Loucy (cell line): ENCODE results near the gene AAMP.

ENCODE experiments used
- H2AFZ ChIP-seq: fragments of 200-600 bp; sonication (generic); 2 replicates; pipeline ENCODE4 v1.6.0; 2016; ENCODE audit warnings: antibody characterized with exemption, mild to moderate bottlenecking, low read length, moderate library complexity
- H3F3A ChIP-seq: fragments of 200-600 bp; 2 replicates; pipeline ENCODE4 v1.6.0; 2016; ENCODE audit warnings: antibody characterized with exemption, low read depth, mild to moderate bottlenecking
- H3K27me3 ChIP-seq: fragments of 200-600 bp; sonication (generic); 2 replicates; pipeline ENCODE4 v1.6.1; 2014; ENCODE audit warnings: low read length, mild to moderate bottlenecking; ENCODE audit not compliant: insufficient read depth, poor library complexity, severe bottlenecking
- H3K36me3 ChIP-seq: fragments of 200-600 bp; sonication (generic); 2 replicates; pipeline ENCODE4 v1.6.1; 2016; ENCODE audit warnings: low read length; ENCODE audit not compliant: insufficient read depth
- H3K4me1 ChIP-seq: fragments of 200-600 bp; sonication (generic); 2 replicates; pipeline ENCODE4 v1.5.1; 2014; ENCODE audit warnings: low read length, mild to moderate bottlenecking; ENCODE audit not compliant: insufficient read depth, poor library complexity, severe bottlenecking
- H3K4me2 ChIP-seq: fragments of 200-600 bp; sonication (generic); 2 replicates; pipeline ENCODE4 v1.6.0; 2014; ENCODE audit warnings: antibody characterized with exemption, low read length, low read depth, mild to moderate bottlenecking; ENCODE audit not compliant: poor library complexity, severe bottlenecking
- H3K4me3 ChIP-seq: fragments of 200-600 bp; sonication (generic); 2 replicates; pipeline ENCODE4 v1.5.1; 2014; ENCODE audit warnings: low read length, mild to moderate bottlenecking, mixed read lengths; ENCODE audit not compliant: poor library complexity, severe bottlenecking
- H3K79me2 ChIP-seq: fragments of 200-600 bp; sonication (generic); 2 replicates; pipeline ENCODE4 v1.6.1; 2014; ENCODE audit warnings: low read length; ENCODE audit not compliant: insufficient read depth
- H3K9ac ChIP-seq: fragments of 200-600 bp; sonication (generic); 2 replicates; pipeline ENCODE4 v1.6.0; 2014; ENCODE audit warnings: mild to moderate bottlenecking, low read depth, low read length, moderate library complexity; ENCODE audit not compliant: poor library complexity, severe bottlenecking
- H3K9me2 ChIP-seq: fragments of 200-600 bp; sonication (generic); replicated peaks from 2 replicates; pipeline ENCODE4 v1.6.1; 2016; ENCODE audit warnings: low read depth, low read length, mixed read lengths
- H3K9me3 ChIP-seq: fragments of 200-600 bp; sonication (generic); 2 replicates; pipeline ENCODE4 v1.6.1; 2014; ENCODE audit warnings: mild to moderate bottlenecking, antibody characterized with exemption, low read length, low read depth; ENCODE audit not compliant: insufficient read depth
- H4K20me1 ChIP-seq: fragments of 200-600 bp; sonication (generic); 2 replicates; pipeline ENCODE4 v1.6.0; 2014; ENCODE audit warnings: antibody characterized with exemption, low read length, mild to moderate bottlenecking; ENCODE audit not compliant: insufficient read depth, poor library complexity, severe bottlenecking
- EZH2phosphoT487 ChIP-seq: fragments of 200-600 bp; IDR thresholded peaks from 2 replicates; pipeline ENCODE4 v1.6.1; 2018; ENCODE audit warnings: antibody characterized with exemption, mild to moderate bottlenecking, moderate library complexity, borderline replicate concordance
- TF ChIP-seq, protein P1 (sequence below): fragments of 200-600 bp; sonication (generic); conservative IDR thresholded peaks from 2 replicates; pipeline ENCODE4 v1.5.1; 2014; ENCODE audit warnings: mild to moderate bottlenecking, antibody characterized with exemption, low read length

The AAMP gene

DNA sequence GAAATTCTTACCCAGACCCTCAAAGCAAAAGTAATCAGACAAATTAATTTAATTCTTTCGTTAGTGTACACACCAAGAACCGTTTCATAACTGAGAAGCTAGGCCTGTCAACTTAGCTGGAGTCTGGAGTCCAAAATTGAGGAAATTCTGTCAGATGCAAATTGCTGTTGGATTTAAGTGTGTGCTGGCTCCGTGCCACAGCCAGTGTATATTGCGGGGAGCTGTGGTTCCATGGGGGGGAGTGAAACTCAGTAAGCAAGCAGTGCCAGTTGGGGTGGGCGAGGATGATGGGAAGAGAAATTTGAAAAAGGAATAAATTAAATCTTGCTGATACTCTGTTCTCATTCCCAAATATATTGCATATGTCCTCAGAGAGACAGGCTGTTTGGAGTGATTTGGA lies 48.9 kb downstream of the AAMP start:
- peaks cover 85% of the 10 kb centered on the region for H4K20me1 ChIP-seq
- peaks cover 4% of the 10 kb centered on the region; the same call in 1 of the 2 replicates for H3F3A ChIP-seq
- TF ChIP-seq, protein P1, sequence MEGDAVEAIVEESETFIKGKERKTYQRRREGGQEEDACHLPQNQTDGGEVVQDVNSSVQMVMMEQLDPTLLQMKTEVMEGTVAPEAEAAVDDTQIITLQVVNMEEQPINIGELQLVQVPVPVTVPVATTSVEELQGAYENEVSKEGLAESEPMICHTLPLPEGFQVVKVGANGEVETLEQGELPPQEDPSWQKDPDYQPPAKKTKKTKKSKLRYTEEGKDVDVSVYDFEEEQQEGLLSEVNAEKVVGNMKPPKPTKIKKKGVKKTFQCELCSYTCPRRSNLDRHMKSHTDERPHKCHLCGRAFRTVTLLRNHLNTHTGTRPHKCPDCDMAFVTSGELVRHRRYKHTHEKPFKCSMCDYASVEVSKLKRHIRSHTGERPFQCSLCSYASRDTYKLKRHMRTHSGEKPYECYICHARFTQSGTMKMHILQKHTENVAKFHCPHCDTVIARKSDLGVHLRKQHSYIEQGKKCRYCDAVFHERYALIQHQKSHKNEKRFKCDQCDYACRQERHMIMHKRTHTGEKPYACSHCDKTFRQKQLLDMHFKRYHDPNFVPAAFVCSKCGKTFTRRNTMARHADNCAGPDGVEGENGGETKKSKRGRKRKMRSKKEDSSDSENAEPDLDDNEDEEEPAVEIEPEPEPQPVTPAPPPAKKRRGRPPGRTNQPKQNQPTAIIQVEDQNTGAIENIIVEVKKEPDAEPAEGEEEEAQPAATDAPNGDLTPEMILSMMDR: no peak
- TF ChIP-seq EZH2phosphoT487: no peak
- H3K79me2 ChIP-seq: peaks cover 95% of the 10 kb centered on the region
- H2AFZ ChIP-seq: no peak overlapping the region
- H3K36me3 ChIP-seq: peaks cover 24% of the 10 kb centered on the region; the same call in 1 of the 2 replicates
- H3K27me3 ChIP-seq: peaks cover 4% of the 10 kb centered on the region
- peaks cover 64% of the 10 kb centered on the region for H3K4me1 ChIP-seq
- no peaks in the 10 kb centered on the region for H3K9me3 ChIP-seq
- peak overlapping the region; percentile 87 for H3K4me3 ChIP-seq
- no peaks in the 10 kb centered on the region for H3K9me2 ChIP-seq
- peak overlapping the region; percentile 93 for H3K4me2 ChIP-seq
- H3K9ac ChIP-seq: peak overlapping the region; percentile 99

DNA sequence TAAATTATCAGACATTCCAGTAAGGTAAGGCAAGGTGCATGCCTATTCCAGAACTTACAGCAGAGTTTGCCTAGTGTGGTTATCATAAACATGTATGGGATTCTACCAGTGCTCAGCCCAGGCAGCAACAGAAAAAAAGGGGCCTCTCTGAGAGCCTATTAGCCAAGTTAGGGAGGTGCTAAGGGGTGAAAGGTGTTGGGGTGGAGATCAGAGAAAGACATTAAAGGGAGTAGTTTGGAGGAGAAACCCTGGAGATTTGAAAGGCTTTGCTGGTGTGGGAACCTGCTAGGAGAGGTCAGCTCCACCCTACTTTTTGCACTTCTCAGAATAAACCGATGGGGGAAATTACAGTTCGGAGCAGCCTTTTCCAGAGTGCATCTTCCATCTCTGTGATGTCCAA lies 50.0 kb downstream of the AAMP start:
- H3K36me3 ChIP-seq: peaks cover 14% of the 10 kb centered on the region; the same call in 1 of the 2 replicates

DNA sequence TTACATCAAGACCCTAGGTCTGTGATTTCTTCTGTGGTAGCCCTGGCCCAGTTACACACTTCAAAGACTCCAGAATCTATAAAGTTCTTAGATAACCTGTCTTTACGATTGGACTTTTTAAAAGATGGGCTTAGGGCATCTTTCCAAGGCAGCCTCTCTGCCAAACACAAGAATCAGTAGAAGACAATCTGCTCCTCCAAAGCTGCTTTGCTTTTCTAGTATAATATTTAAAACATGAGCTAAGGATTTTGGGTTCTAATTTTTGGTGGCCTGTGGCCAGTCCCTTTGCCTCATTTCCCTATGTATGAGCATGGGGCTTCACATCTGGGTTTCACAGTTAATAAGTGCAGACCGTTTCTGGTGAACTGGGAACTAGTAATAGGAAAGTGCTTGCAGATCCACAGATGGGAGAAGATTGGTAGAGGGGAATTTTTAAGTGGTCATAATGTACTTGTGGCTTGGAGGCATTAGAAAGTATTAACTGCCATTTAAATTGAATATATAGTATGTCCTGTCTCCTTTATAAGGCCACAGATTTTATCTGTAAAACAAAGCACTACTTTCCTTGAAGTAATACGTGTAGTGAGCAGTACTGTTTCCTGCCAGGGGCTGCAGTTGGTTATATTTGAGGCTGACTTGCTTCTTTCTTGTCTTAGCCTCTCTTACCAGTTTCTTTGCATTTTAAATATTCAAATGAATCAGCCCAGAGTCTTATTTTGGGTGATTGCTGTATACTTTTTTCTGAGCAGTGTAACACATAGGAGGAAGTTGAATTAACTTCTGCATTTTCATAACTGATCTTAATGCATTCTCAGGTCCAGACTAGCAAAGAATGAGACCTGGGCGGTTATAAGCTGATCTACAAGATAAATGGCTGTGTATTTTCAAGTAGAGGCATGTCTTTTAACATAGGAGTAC lies 51.4 kb downstream of the AAMP start:
- peak overlapping the region; percentile 87 for H3K4me3 ChIP-seq
- no peak overlapping the region for H2AFZ ChIP-seq
- H3K4me2 ChIP-seq: peak overlapping the region; percentile 93
- H3F3A ChIP-seq: peaks cover 4% of the 10 kb centered on the region; the same call in 1 of the 2 replicates
- no peaks in the 10 kb centered on the region for H3K9me2 ChIP-seq
- no peaks in the 10 kb centered on the region for H3K9me3 ChIP-seq
- peak overlapping the region; percentile 99 for H3K9ac ChIP-seq
- H3K4me1 ChIP-seq: peaks cover 44% of the 10 kb centered on the region
- peaks cover 1% of the 10 kb centered on the region; the same call in 1 of the 2 replicates for H3K36me3 ChIP-seq
- peaks cover 63% of the 10 kb centered on the region for H4K20me1 ChIP-seq
- peaks cover 4% of the 10 kb centered on the region for H3K27me3 ChIP-seq
- TF ChIP-seq, protein P1: no peak
- peak; percentile 28; the same call in 1 of the 2 replicates for TF ChIP-seq EZH2phosphoT487
- peaks cover 70% of the 10 kb centered on the region for H3K79me2 ChIP-seq

More for the DNA sequence above, 50.0 kb downstream of the AAMP start:
- Histone ChIP-seq H2AFZ (no peak overlapping the region), H3K9me3 (no peaks in the 10 kb centered on the region), H3K9me2 (no peaks in the 10 kb centered on the region), H3K27me3 (peaks cover 4% of the 10 kb centered on the region), H3F3A (peaks cover 4% of the 10 kb centered on the region; the same call in 1 of the 2 replicates), H3K9ac (peak overlapping the region; percentile 99), H4K20me1 (peaks cover 77% of the 10 kb centered on the region), H3K4me1 (peaks cover 58% of the 10 kb centered on the region), H3K4me2 (peak overlapping the region; percentile 93), H3K4me3 (peak overlapping the region; percentile 87), H3K79me2 (peaks cover 84% of the 10 kb centered on the region)
- TF ChIP-seq EZH2phosphoT487: no peak
- TF ChIP-seq, protein P1: no peak
